Stomach (tissue), 9 donors: Measurements from ENCODE around the gene GRIK2. TPM values are rescaled to one million over a fixed set of nuclear protein-coding genes. Genes with fewer than 3 reads are reported as not detected.

Experiments
- DNase-seq, 2 donors: peaks; one replicate each; pipeline versions ENCODE4 v3.0.0 to v3.0.0-alpha.2; 2013 to 2019
- H3K27ac ChIP-seq, 5 donors: fragments of 200-600 bp in 4 of 5; sonication (generic) in 4 of 5; one replicate each; pipeline ENCODE4 v1.5.1; 2013 to 2019; ENCODE audit warnings: mild to moderate bottlenecking in 1 of 5, moderate library complexity in 1 of 5
- H3K27me3 ChIP-seq, 3 donors: fragments of 200-600 bp; sonication (generic); one replicate each; pipeline ENCODE4 v1.5.1; 2017 to 2019; ENCODE audit warnings: mixed run types in 1 of 3
- H3K36me3 ChIP-seq, 4 donors: fragments of 200-600 bp; sonication (generic); 1 replicate in 3 of 4; 2 replicates in 1 of 4; pipeline ENCODE4 v1.5.1; 2016 to 2019
- H3K4me1 ChIP-seq, 4 donors: fragments of 200-600 bp; sonication (generic); one replicate each; pipeline ENCODE4 v1.5.1; 2016 to 2019
- H3K4me3 ChIP-seq, 4 donors: fragments of 200-600 bp; sonication (generic) in 3 of 4; one replicate each; pipeline ENCODE4 v1.5.1; 2016 to 2019; ENCODE audit warnings: mild to moderate bottlenecking in 1 of 4
- H3K9me3 ChIP-seq, 4 donors: fragments of 200-600 bp; sonication (generic); one replicate each; pipeline ENCODE4 v1.5.1; 2016 to 2019
- EP300 ChIP-seq: sonication (generic); formaldehyde crosslinking; IDR thresholded peaks from one replicate; pipeline ENCODE4 v1.6.1; 2017; ENCODE audit warnings: antibody characterized with exemption
- POLR2A ChIP-seq, 4 donors: fragments of 450-650 bp; IDR thresholded peaks; one replicate each; pipeline ENCODE4 v1.6.1; 2016; ENCODE audit warnings: antibody characterized with exemption in 4 of 4, control low read depth in 2 of 4, mild to moderate bottlenecking in 1 of 4, moderate library complexity in 1 of 4
- POLR2AphosphoS5 ChIP-seq, 3 donors: sonication (generic); formaldehyde crosslinking; IDR thresholded peaks; one replicate each; pipeline ENCODE4 v1.6.1; 2016; ENCODE audit warnings: antibody characterized with exemption in 3 of 3
- WGBS, 5 donors: extraction: QIAGEN DNeasy Blood & Tissue Kit in 3 of 5; methylation state at CpG; one replicate each; pipeline versions ENCODE4 v1.1.5 to v1.1.7; 2013 to 2018; 5-methylcytosine and 5-hydroxymethylcytosine counted together
- intact Hi-C: fragments of 100-400 bp; cut with DNase I; formaldehyde crosslinking; loops from one replicate; pipeline ENCODE4 v1.15.1; 2023; ENCODE audit warnings: low total_unique reads
- polyA plus RNA-seq, 3 donors: library from polyadenylated mRNA; stranded (reverse); fragments of 200-250 nt; gene quantifications; one replicate each; pipeline ENCODE4 v1.2.3, GENCODE V29; 2013
- total RNA-seq, 5 donors: library from RNA; depleted of rRNA; stranded (reverse); fragments of >200 nt; gene quantifications; one replicate each; pipeline versions ENCODE4 v1.1.0 to v1.2.3, GENCODE V29; 2014 to 2016
- TF ChIP-seq, protein P1 (sequence below), 7 experiments: fragments of 450-650 bp in 4 of 7; fragments of 200-600 bp in 3 of 7; sonication (generic) in 3 of 7; IDR thresholded peaks; one replicate each; pipeline ENCODE4 v1.5.1; 2016 to 2019; ENCODE audit warnings: antibody characterized with exemption in 7 of 7, control low read depth in 2 of 7, mild to moderate bottlenecking in 1 of 7
- donor health status: healthy with polysubstance abuse.
- donor health status: Bipolar disorder and iron deficiency.
- donor health status: healthy.

Gene GRIK2
- total and polyA plus RNA-seq, 8 donors: 0.06 to 7.7 (median 0.50) TPM; not detected in 3

DNA sequence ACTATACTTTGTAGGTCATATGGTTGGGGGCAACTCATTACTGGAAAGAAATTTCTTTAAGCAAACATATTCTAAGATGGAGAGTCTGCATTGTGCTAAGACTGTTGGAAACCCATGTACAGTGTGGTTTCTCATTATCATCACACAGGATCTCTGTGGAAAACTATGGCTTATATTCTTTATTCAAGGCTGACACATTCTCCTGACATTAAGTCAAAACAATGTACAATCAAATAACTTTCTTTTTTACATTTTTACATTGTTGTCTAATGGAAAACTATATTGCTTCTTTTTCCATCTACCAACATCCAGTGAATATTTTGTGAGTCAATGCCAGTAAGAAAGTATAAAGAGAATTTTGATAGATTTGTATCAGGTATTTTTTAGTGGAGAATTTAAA is 417.6 kb downstream of the GRIK2 start:
- H3K9me3 ChIP-seq: no peaks in the 10 kb centered on the region
- H3K27me3 ChIP-seq: no peaks in the 10 kb centered on the region
- H3K36me3 ChIP-seq: no peaks in the 10 kb centered on the region
- no peak overlapping the region for H3K4me3 ChIP-seq
- no peaks in the 10 kb centered on the region for H3K4me1 ChIP-seq
- intact Hi-C loops: no loop called here
- TF ChIP-seq POLR2AphosphoS5 (IDR thresholded peaks at IDR 0.05) (no peak), POLR2A (IDR thresholded peaks at IDR 0.05) (no peak), EP300 (no peak)
- TF ChIP-seq, protein P1, sequence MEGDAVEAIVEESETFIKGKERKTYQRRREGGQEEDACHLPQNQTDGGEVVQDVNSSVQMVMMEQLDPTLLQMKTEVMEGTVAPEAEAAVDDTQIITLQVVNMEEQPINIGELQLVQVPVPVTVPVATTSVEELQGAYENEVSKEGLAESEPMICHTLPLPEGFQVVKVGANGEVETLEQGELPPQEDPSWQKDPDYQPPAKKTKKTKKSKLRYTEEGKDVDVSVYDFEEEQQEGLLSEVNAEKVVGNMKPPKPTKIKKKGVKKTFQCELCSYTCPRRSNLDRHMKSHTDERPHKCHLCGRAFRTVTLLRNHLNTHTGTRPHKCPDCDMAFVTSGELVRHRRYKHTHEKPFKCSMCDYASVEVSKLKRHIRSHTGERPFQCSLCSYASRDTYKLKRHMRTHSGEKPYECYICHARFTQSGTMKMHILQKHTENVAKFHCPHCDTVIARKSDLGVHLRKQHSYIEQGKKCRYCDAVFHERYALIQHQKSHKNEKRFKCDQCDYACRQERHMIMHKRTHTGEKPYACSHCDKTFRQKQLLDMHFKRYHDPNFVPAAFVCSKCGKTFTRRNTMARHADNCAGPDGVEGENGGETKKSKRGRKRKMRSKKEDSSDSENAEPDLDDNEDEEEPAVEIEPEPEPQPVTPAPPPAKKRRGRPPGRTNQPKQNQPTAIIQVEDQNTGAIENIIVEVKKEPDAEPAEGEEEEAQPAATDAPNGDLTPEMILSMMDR (IDR thresholded peaks at IDR 0.05): no peak
- no peak for DNase-seq
- no peak overlapping the region for H3K27ac ChIP-seq

DNA sequence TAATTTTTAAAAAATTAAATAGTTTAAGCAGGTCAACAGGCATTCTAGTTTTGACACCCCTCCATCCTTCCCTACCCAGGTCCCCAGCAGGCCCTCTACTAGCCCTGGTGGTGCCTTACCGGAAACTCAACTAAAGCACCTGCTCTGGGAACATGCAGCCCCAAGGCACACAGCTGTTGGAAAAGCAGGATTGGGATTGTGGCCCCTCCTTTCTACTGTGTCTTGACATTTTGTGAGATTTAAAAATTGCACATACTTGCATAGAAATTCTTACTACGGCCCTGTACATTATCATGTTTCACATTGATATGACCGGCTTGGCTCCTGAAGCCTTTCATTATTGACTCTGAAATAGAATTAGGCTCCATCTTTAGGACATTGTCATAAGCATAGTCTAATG is 423.2 kb downstream of the GRIK2 start:
- H3K4me3 ChIP-seq: no peak overlapping the region
- 81 to 94% (median 90%) methylated on average over 3 of the region's 3 CpGs for WGBS, 5 donors
- intact Hi-C loops: no loop called here
- no peaks in the 10 kb centered on the region for H3K27me3 ChIP-seq
- TF ChIP-seq POLR2A (IDR thresholded peaks at IDR 0.05) (no peak), POLR2AphosphoS5 (IDR thresholded peaks at IDR 0.05) (no peak), EP300 (no peak)
- TF ChIP-seq, protein P1 (IDR thresholded peaks at IDR 0.05): no peak
- H3K9me3 ChIP-seq: no peaks in the 10 kb centered on the region
- no peak for DNase-seq
- H3K27ac ChIP-seq: no peak overlapping the region
- H3K4me1 ChIP-seq: no peaks in the 10 kb centered on the region
- no peaks in the 10 kb centered on the region for H3K36me3 ChIP-seq

DNA sequence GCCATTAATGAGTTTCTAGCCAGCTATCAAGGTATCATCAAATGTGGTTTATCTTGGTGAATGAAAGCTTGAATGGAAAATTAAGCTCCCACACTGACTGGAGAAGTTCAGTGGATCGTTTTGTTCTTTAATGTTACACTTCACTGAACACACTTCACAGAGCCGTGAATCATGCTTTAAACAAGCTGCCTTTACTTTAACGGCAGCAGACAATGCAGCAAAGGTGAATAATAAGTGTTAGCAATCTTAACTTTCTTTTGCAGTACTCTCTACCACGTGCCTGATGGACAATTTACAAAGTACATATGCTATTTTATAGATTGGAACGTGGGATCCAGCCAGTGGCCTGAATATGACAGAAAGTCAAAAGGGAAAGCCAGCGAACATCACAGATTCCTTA is 424.5 kb downstream of the GRIK2 start:
- Histone ChIP-seq H3K27ac (no peak overlapping the region), H3K9me3 (no peaks in the 10 kb centered on the region), H3K4me3 (no peak overlapping the region), H3K27me3 (no peaks in the 10 kb centered on the region), H3K36me3 (no peaks in the 10 kb centered on the region), H3K4me1 (no peaks in the 10 kb centered on the region)
- WGBS, 5 donors: 51 to 64% (median 62%) methylated on average over 6 of the region's 6 CpGs
- intact Hi-C loops: no loop called here
- no peak for DNase-seq
- TF ChIP-seq, protein P1 (IDR thresholded peaks at IDR 0.05): no peak
- TF ChIP-seq POLR2A (IDR thresholded peaks at IDR 0.05) (no peak), EP300 (no peak), POLR2AphosphoS5 (IDR thresholded peaks at IDR 0.05) (no peak)

DNA sequence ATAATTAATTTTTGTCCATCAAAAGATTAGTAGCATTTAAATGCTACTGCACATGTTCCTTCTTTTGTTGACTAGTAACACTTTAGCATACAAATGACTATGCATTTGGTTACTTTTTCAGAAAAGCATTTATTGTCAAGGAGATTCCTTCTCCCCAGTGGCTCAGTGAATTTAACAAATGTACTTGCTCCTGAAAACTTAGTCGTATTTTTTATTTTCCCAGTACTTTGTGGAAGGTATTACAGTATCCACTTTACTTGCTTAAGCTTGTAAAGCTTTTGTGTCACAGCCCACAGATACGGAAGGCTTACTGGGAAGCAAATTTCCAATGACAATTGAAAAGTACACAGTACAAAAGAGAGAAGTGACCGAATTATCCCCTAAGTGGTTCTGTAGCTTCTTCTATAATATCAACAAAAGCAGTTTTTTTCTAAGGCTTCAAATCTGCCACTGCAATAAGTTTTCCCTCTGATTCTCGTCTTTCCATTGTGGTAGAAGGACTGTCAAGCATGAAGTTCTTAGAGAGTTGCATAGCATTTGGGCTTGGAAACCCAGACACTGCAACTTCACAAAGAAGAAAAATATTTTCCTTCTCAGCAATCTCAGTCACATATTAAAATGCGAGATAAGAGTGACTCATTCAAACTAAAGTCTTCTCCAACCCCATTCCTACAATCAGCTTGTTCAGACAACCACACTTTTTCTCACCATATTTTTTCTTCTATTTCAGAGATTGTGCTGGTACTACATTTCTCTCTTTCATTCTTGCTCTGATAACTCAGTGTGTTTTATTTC is 431.2 kb downstream of the GRIK2 start:
- H3K4me1 ChIP-seq: no peaks in the 10 kb centered on the region
- 65 to 80% (median 75%) methylated on average over 5 of the region's 5 CpGs for WGBS, 5 donors
- no peaks in the 10 kb centered on the region for H3K36me3 ChIP-seq
- H3K27ac ChIP-seq: no peak overlapping the region
- intact Hi-C loops: no loop called here
- H3K9me3 ChIP-seq: peaks cover 0 to 18% (median 7%) of the 10 kb centered on the region in 4 donors
- no peaks in the 10 kb centered on the region for H3K27me3 ChIP-seq
- H3K4me3 ChIP-seq: no peak overlapping the region
- TF ChIP-seq, protein P1 (IDR thresholded peaks at IDR 0.05): no peak
- no peak for DNase-seq
